Activated naive CD4-positive, alpha-beta T cell treated with anti-CD3 and anti-CD28 coated beads, Interleukin-2, amount 50 U/mL, for 72 hours (primary cell): Measurements from ENCODE around the gene GEMIN5. TPM values are rescaled to one million over a fixed set of nuclear protein-coding genes. Genes with fewer than 3 reads are reported as not detected.

Experiments used
- ATAC-seq, 2 donors: fragments of 150-1000 bp; cut with Tn5 transposase; 2 replicates each; pipeline ENCODE4 v1.10.0; 2021; ENCODE audit warnings: mild to moderate bottlenecking in 2 of 2, moderate library complexity in 2 of 2
- DNase-seq, 2 donors: peaks; one replicate each; pipeline ENCODE4 v3.0.0; 2021 to 2022; ENCODE audit warnings: low spot score in 2 of 2
- H3K27ac Mint-ChIP-seq, 2 donors: one replicate each; pipeline ENCODE4 v1.8.0; 2022; ENCODE audit warnings: mild to moderate bottlenecking in 2 of 2, mixed read lengths in 2 of 2
- H3K36me3 Mint-ChIP-seq, 2 donors: one replicate each; pipeline ENCODE4 v1.8.0; 2022; ENCODE audit warnings: mixed read lengths in 2 of 2
- H3K9me3 Mint-ChIP-seq, 2 donors: one replicate each; pipeline ENCODE4 v1.8.0; 2022; ENCODE audit warnings: mixed read lengths in 2 of 2
- total RNA-seq, 2 donors: library from RNA; stranded (reverse); gene quantifications; one replicate each; pipeline ENCODE4 v1.2.3, GENCODE V29; 2022

The GEMIN5 gene
- total RNA-seq, 2 donors from 2014 or later = 28.4 to 30.5 TPM

DNA sequence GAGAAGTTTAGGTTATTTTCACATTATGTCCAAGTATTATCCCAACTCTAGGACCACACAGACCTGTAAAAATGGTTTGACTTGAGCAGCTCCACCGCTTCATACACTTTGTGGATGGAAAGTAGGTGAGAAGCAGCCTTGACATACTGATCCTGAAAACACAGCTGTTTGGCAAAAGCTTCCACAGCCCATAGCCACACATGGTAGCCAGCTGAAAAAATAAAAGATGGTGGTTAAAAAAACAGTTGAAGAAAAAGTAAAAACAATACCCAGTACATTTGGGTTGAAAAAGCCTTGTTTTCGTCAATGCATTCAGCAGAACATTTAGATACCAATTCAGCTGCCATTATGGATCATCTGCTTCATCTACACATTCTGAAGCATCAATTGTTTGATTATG is 36.7 kb downstream of the GEMIN5 start:
- H3K36me3 Mint-ChIP-seq = peaks cover 17% of the 10 kb centered on the region in 2 donors
- H3K9me3 Mint-ChIP-seq = no peaks in the 10 kb centered on the region
- H3K27ac Mint-ChIP-seq = no peak overlapping the region
- DNase-seq (no peak), ATAC-seq (no peak)

DNA sequence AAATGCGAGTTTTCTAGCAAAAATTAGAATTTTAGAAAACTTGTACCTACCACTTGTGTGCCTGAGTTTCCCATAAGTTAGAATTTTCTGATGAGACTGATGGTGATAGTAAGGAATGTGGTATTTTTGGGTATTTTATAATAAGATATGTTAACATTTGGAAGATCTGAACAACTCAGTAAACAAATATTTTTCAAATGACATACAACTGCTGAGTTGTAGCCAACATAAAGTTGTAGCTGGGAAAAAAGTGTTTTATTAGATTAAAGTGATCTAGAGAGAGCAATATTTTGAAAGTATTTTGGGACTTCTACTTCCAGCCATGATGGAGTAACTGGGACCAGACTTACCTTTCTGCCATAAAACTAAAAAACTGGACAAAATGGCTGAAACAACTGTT is 37.9 kb downstream of the GEMIN5 start:
- Mint-ChIP-seq H3K27ac (no peak overlapping the region), H3K36me3 (peaks cover 17% of the 10 kb centered on the region in 2 donors), H3K9me3 (no peaks in the 10 kb centered on the region)
- ATAC-seq (no peak), DNase-seq (no peak)

DNA sequence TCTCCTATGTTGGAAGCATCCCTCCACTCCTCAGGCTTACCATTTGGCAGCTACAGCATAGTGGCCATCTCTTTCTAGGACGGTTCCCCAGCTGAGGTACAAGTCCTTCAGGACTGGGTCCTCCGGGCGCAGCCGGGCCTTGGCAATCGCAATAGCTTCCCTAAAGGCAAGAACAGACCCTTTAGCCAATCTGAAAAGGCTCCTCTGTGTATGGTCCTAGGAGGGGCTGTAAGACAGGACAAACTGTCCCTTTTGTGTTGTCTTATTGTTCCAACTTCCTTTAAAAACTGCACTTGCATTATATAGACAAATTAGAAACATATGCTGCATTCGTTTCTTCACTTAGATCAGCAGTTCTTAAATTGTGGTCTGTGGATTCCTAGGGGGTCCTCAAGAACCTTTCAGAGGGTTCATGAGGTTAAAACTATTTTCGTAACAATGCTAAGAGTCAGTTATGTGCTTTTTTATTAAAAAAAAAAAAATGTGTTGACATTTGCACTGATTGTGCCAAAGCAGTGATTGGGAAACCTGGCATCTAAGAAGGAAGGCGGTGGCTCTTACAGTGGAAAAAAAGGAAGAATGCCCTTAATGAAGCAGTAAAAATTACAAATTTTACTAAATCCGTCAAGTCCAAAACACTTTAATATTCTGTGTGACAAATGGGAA is 38.7 kb downstream of the GEMIN5 start:
- Mint-ChIP-seq H3K9me3 (no peaks in the 10 kb centered on the region), H3K36me3 (peaks cover 12 to 17% of the 10 kb centered on the region in 2 donors), H3K27ac (no peak overlapping the region)
- ATAC-seq (no peak), DNase-seq (no peak)

DNA sequence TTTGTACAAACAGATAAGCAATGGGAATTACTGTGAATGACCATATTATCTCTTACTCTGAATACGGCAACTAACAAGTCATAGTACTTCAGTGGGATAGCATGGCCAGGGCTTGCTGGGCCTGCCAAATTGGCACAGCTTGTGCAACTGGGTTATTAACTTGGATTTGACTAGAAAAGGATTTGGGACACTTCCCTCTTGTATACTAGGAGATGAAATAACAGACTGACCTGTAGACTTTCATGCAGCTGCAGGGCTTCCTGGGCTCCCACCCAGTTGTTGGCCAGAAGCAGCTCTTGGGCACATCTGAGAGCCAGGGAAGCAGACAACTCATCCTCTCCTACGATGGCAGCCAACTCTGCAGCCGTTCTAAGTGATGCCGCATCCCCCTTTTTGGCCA is 39.8 kb downstream of the GEMIN5 start:
- Mint-ChIP-seq H3K9me3 (no peaks in the 10 kb centered on the region), H3K27ac (peak overlapping the region in 1 of 2 donors; percentile 60), H3K36me3 (peaks cover 7 to 24% of the 10 kb centered on the region in 2 donors)
- ATAC-seq = no peak
- no peak for DNase-seq

DNA sequence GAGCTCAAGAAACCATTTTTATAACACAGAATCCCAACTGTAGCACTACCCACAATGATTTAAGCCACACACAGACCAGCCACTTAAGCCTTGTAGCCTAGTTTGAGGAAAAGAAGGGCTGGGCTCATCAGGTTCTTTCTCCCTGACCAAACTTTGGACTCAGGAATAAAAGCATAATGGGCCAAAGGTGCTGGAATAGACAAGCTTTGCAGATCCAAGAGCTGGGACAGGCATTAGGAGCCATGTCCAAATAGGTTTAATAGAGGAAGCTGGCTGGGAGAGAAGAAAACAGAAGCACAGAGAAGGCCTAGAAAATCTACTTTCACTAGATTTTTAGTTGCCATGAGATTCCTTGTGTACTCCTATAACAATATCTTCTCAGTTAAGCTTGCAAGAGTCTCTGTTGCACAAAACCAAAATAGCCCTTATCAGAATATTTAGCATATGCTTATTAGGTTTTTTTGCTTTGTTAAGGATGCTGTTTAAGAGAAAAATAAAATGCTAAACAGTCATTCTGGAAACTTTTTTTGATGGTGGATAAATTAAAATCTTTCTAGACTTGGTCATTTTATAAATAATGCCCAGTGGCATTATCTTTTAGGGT is 41.3 kb downstream of the GEMIN5 start:
- Mint-ChIP-seq H3K27ac (peak overlapping the region in 1 of 2 donors; percentile 9), H3K9me3 (no peaks in the 10 kb centered on the region), H3K36me3 (peaks cover 13 to 21% of the 10 kb centered on the region in 2 donors)
- DNase-seq (no peak), ATAC-seq (no peak)

DNA sequence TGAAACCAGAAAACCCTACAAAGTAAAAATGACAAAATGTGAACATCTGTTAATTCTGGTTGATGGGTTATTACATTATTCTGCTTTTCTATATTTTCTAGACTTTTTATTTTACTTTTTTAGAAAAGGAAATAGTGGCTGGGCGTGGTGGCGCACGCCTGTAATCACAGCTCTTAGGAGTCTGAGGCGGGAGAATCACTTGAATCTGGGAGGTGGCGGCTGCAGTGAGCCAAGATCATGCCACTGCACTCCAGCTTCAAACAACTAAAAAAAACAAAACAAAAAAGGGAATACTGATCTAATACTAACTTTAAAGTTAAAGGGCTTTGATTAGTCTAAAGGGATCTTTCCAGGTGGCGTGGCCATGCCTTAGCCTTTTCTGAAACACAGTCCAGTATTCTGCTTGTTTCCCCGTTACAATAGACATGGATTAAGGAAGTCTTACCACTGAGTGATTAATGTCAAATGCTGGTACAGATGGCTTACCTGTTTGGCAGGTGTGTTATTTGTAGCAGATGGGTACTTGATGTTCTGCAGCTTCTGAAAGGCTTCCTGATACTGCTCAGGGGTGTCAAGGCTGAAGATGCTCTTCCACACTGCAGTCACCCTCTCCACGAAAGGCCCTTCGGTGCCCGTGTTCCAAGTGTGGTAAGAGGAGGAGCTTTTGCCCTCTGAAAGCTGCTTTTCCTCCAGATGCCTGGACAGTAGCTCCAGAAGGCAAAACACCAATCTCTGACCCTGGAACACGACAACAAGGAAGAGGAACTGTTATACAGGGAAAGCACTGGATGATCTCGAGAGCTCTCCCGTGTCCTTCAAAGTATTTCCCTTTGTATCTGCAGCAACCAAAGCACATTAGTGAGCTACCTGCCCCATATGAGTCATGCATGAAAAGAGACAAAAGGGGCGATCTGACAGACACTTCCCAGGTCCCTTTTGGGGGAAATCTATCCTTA is 42.1 kb downstream of the GEMIN5 start:
- ATAC-seq (no peak), DNase-seq (no peak)
- Mint-ChIP-seq H3K9me3 (no peaks in the 10 kb centered on the region), H3K36me3 (peaks cover 19 to 29% of the 10 kb centered on the region in 2 donors), H3K27ac (peak overlapping the region in 1 of 2 donors; percentile 62)

DNA sequence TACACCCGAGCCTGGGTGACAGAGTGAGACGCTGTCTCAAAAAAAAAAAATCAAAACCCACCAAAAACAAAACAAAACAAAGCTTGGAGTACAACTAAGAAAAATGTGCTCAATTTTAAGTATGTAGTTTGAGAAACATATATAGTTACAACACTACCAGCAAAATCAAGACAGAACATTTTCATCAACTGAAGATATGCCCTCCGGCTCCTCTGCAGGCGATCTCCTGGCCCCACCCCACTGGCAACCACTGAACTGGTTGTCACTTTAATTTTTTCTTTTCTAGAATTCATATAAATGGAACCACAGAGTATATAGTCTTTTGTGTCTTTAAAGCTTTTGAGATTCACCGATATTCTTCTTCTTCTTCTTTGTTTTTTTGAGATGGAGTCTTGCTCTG is 44.6 kb downstream of the GEMIN5 start:
- no peak for ATAC-seq
- peaks cover 30 to 38% of the 10 kb centered on the region in 2 donors for H3K36me3 Mint-ChIP-seq
- no peak overlapping the region for H3K27ac Mint-ChIP-seq
- DNase-seq = no peak
- no peaks in the 10 kb centered on the region for H3K9me3 Mint-ChIP-seq

DNA sequence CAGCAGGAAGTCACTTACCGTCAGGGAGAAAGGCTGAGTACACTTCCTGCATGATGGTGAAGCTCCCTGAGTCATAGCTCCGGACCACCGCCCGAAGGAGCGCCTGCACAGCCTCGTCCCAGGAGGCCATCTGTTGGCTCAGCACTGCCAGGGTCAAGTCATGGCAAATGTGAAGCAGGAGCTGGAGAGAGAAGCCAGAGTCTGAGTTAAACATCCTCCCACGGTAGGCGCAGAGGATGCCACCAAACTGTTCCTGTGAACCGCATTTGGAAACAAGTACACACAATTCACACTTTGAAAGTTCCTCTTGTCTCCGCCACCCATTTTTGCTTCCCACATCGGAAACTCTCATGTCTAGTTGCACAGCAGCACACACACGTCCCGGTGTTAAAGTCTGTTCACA is 45.6 kb downstream of the GEMIN5 start:
- H3K27ac Mint-ChIP-seq = no peak overlapping the region
- ATAC-seq (no peak), DNase-seq (no peak)
- peaks cover 38 to 48% of the 10 kb centered on the region in 2 donors for H3K36me3 Mint-ChIP-seq
- H3K9me3 Mint-ChIP-seq = no peaks in the 10 kb centered on the region

DNA sequence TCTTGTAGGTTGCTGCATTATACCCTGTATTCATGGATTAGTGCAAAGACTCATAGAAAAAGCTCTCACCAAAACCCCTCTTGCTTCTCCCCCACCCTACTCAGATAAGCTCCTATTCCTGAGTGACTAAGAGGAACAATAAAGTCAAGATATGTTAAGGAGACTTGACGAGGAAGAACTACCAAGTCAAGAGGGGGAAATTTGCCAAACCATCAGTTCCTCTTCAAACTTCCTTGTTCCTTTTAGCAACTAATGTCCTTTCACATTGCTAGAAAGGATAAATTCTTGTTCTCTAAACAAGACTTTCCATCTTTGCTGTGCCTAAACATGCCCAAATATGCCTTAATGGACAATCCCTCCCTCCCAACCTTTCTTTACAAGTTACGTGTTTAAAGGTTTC is 52.6 kb downstream of the GEMIN5 start:
- Mint-ChIP-seq H3K36me3 (peaks cover 85 to 92% of the 10 kb centered on the region in 2 donors), H3K9me3 (peaks cover 20 to 44% of the 10 kb centered on the region in 2 donors), H3K27ac (no peak overlapping the region)
- ATAC-seq (no peak), DNase-seq (no peak)

DNA sequence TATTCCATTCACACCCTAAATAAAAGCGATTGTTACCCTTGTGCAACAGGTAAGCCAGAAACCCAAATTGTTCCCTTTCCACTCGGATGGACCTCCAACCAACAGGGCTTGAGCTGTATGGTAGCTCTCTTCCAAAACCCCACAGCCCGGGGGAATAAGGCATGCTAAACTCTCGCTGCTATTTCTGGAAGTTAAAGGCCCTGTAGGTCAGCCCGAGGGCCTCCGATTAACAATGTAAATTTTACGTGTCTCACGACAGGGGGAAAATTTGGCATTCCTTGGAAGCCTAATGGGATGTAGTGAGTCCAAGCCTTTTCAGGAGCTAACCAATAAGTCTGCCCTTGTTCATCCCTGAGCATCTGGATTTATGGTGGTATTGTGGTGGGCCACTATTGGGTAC is 53.6 kb downstream of the GEMIN5 start:
- DNase-seq (no peak), ATAC-seq (no peak)
- H3K9me3 Mint-ChIP-seq = peaks cover 28 to 51% of the 10 kb centered on the region in 2 donors
- H3K27ac Mint-ChIP-seq = no peak overlapping the region
- H3K36me3 Mint-ChIP-seq = peaks cover 86 to 95% of the 10 kb centered on the region in 2 donors

DNA sequence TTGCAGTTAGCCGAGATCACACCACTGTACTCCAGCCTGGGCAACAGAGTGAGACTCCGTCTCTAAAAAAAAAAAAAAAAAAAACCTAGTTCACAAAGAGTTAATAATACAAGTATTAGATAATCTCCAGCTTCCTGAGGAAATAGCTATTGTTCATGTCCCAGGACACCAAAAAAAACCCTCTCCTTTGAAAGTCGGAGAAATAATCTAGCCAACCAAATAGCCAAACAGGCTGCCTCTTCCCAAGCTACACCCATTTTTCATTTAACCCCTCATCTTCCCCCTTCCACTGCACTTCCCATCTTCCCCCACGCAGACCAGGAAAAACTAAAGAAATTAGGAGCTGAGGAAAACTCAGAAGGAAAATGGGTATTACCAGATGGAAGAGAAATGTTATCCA is 56.0 kb downstream of the GEMIN5 start:
- peaks cover 34 to 55% of the 10 kb centered on the region in 2 donors for H3K9me3 Mint-ChIP-seq
- no peak for ATAC-seq

DNA sequence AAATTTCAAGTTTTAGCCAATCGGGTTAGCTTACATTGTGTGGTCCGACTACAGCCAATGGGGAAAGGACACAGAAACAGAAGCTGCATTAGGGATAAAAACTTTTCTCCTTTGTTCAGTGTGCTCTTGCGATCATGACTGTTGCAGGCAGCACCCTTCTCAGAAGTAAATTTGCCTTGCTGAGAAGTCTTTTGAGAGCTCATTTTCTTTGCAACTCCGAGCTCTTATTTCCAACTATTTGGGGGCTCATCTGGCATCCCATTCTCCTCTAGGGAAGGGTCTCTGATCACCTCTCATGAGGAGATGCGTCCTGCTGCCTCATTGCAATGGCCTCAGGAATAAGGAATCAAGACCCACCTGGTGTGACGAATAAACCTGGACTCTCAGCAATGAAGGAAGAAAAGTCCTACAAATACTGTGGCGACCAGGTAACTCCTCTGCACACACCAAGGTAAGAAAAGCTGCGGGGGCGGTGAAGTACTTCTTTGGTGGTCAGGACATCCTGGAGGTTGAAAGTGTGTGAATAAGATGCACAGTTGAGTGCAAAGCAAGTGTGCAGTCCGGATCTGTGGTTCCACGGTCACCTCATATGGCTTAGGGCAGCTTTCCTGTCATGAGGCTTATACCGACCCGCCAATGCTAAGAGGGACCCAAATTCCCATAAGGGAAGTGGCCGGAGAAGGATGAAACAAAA is 59.2 kb downstream of the GEMIN5 start:
- Mint-ChIP-seq H3K36me3 (peaks cover 73 to 88% of the 10 kb centered on the region in 2 donors), H3K9me3 (peaks cover 20 to 36% of the 10 kb centered on the region in 2 donors), H3K27ac (peak overlapping the region in 1 of 2 donors; percentile 41)
- ATAC-seq = no peak
- DNase-seq = no peak

More for the DNA sequence above, 56.0 kb downstream of the GEMIN5 start:
- peak overlapping the region in 1 of 2 donors; percentile 33 for H3K27ac Mint-ChIP-seq
- no peak for DNase-seq
- peaks cover 78 to 93% of the 10 kb centered on the region in 2 donors for H3K36me3 Mint-ChIP-seq

DNA sequence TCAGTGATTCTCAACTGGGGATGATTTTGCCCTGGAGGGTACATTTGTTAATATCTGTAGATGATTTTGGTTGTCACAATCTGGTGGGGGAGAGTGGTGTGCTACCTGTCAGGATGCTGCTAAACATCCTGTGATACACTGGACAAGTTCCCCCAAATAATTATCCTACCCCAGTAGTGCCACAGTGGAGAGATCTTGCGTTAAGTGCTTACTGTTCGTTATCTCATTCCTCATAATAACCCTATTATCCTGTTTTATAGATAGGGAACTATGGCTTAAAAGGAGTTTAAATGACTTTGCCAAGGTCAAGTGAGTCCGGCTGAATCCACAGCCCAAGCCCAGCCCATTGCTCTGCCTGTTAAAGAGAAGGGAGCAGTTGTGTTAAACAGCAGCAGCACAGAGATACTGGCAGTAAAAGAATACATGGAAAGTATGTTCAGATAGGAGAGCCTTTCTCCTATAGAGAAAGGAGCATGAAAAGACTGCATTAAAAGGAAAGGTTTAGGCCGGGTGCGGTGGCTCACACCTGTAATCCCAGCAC is 64.2 kb downstream of the GEMIN5 start:
- peaks cover 3% of the 10 kb centered on the region in 2 donors for H3K9me3 Mint-ChIP-seq
- H3K36me3 Mint-ChIP-seq = peaks cover 51 to 64% of the 10 kb centered on the region in 2 donors
- DNase-seq = no peak
- ATAC-seq = no peak
- no peak overlapping the region for H3K27ac Mint-ChIP-seq

DNA sequence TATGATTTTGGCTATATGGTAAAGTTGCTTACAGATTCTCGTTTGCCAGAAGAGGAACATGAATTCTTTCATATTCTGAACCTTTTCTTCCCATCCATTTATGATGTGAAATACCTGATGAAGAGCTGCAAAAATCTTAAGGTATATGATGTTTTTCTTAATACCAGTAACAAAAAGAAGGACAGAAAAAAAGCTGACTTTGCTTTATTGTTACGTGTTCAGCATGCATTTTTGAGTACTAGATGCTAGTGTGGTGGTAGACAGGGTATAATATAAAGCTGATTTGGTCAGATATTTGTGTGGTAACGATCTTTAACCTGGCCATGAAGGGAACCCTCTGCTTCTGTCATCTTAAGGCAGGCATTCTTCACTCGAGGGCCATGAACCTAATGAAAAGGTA is 66.3 kb downstream of the GEMIN5 start:
- Mint-ChIP-seq H3K36me3 (peaks cover 39 to 50% of the 10 kb centered on the region in 2 donors), H3K27ac (no peak overlapping the region), H3K9me3 (no peaks in the 10 kb centered on the region)

DNA sequence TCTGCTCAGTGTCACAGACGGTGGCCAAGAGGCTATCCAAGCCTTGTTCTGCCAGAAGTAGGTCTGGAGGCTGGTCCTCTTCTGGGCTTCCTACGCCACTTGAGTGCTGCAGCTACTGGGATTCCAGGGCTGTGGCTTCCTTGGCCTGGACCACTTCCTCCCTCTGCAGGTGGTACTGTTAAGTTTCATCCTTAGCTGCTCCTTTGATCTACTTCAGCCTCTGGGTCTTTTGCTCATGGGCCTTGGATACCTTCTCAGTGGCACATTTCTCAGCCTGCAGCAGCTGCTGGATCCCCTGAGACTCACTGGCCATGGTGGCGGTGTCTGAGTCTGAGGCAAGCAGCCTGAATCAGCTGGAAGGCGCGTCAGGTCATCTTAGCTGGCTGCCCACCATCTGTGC is 69.3 kb downstream of the GEMIN5 start:
- H3K9me3 Mint-ChIP-seq = no peaks in the 10 kb centered on the region
- no peak for ATAC-seq
- H3K27ac Mint-ChIP-seq = peak overlapping the region in 1 of 2 donors; percentile 61
- no peak for DNase-seq
- H3K36me3 Mint-ChIP-seq = peaks cover 18 to 51% of the 10 kb centered on the region in 2 donors

More for the DNA sequence above, 66.3 kb downstream of the GEMIN5 start:
- DNase-seq (no peak), ATAC-seq (no peak)

DNA sequence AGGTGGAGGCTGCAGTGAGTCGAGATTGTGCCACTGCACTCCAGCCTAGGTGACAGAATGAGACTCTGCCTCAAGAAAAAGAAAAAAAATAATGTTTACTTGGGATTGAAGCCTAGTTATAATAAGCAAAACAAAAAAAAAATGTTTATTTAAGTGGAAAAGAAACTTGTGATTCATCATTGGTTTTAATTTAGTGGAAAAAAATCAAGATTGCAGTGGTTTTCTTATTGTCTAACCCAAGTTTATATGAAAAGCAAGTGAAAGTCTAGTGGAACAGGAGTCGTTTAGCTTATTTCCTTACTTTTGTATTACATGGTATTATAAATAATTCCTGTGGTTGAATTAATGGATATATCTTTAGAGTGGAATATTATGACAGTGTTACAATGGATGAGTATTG is 71.2 kb downstream of the GEMIN5 start:
- Mint-ChIP-seq H3K27ac (peak overlapping the region; percentile 26 to 68), H3K36me3 (peaks cover 7 to 58% of the 10 kb centered on the region in 2 donors)

More for the DNA sequence above, 71.2 kb downstream of the GEMIN5 start:
- ATAC-seq (no peak), DNase-seq (no peak)
- H3K9me3 Mint-ChIP-seq = no peaks in the 10 kb centered on the region
